GM21529 (cell line): Measurements from ENCODE around the gene C12orf50.
"Not testable (repeated sequence)": the region's sequence is repeated elsewhere in the genome, so short reads cannot be mapped to it uniquely, and the experiment has no call there.

Source experiments
- ATAC-seq: cut with Tn5 transposase; IDR thresholded peaks from one replicate; pipeline ENCODE4 v1.9.1; 2021; ENCODE audit not compliant: unreplicated experiment

The C12orf50 gene

GRCh38 chr12:88029093-88029665, at the start of gene C12orf50:
C12orf50 (minus strand) TSS chr12:88029401; CDS start chr12:88026962, 2,439 bp downstream.
- ATAC-seq: no peak

- no peak for ATAC-seq
Measured at GRCh38 chr12:88067301-88067700, 38.1 kb upstream of the C12orf50 start.

GRCh38 chr12:88063375-88063774, 34.2 kb upstream of the C12orf50 start:
- peak; percentile 88 for ATAC-seq

GRCh38 chr12:88062474-88062873, 33.3 kb upstream of the C12orf50 start:
- ATAC-seq: peak; percentile 79

GRCh38 chr12:88058719-88059077, 29.5 kb upstream of the C12orf50 start:
- ATAC-seq: no peak

GRCh38 chr12:88057994-88058718, 29.0 kb upstream of the C12orf50 start:
- ATAC-seq: no peak

GRCh38 chr12:88056571-88056970, 27.4 kb upstream of the C12orf50 start:
- ATAC-seq: no peak

- ATAC-seq: no peak
Measured at GRCh38 chr12:88052686-88053085, 23.5 kb upstream of the C12orf50 start.

- no peak for ATAC-seq
Measured at GRCh38 chr12:88044035-88044434, 14.8 kb upstream of the C12orf50 start.

GRCh38 chr12:88037770-88038169, 8.6 kb upstream of the C12orf50 start:
- ATAC-seq: no peak

- peak; percentile 16 for ATAC-seq
Measured at GRCh38 chr12:88036353-88036965, 7.3 kb upstream of the C12orf50 start.

GRCh38 chr12:88035907-88036289, 6.7 kb upstream of the C12orf50 start:
- ATAC-seq: peak; percentile 18

GRCh38 chr12:88035271-88035906, 6.2 kb upstream of the C12orf50 start:
- peak; percentile 99 for ATAC-seq

- ATAC-seq: not testable (repeated sequence)
Measured at GRCh38 chr12:88031161-88031560, 2.0 kb upstream of the C12orf50 start.

GRCh38 chr12:88026196-88026595, 3.0 kb downstream of the C12orf50 start:
- no peak for ATAC-seq

GRCh38 chr12:88017964-88018363, 11.2 kb downstream of the C12orf50 start:
- no peak for ATAC-seq

GRCh38 chr12:88015825-88016224, 13.4 kb downstream of the C12orf50 start:
- ATAC-seq: no peak

- ATAC-seq: no peak
Measured at GRCh38 chr12:88011755-88012154, 17.4 kb downstream of the C12orf50 start.

- ATAC-seq: no peak
Measured at GRCh38 chr12:88006351-88006750, 22.9 kb downstream of the C12orf50 start.

- no peak for ATAC-seq
Measured at GRCh38 chr12:88001327-88001726, 27.9 kb downstream of the C12orf50 start.

GRCh38 chr12:87995581-87996178, 33.5 kb downstream of the C12orf50 start:
- ATAC-seq: peak; percentile 94
